Left lung (tissue), 10 donors: ENCODE measurements around the gene PRRT3. TPM values are rescaled to one million over a fixed set of nuclear protein-coding genes. Genes with fewer than 3 reads are reported as not detected.
A peak's percentile ranks its signal among the peaks of the same experiment; 100 is the strongest.

Source experiments
- ATAC-seq: fragments of 200-7000 bp; cut with Tn5 transposase; one replicate; pipeline ENCODE4 v1.9.1; 2020; ENCODE audit warnings: moderate library complexity
- DNase-seq, 4 donors: peaks; one replicate each; pipeline ENCODE4 v3.0.0-alpha.2; 2013 to 2020
- H3K27ac ChIP-seq, 2 donors: fragments of 200-600 bp; sonication (generic) in 1 of 2; one replicate each; pipeline versions ENCODE4 v1.5.0 to v1.8.0; 2020 to 2021
- H3K27me3 ChIP-seq, 2 donors: fragments of 200-600 bp; sonication (generic) in 1 of 2; one replicate each; pipeline versions ENCODE4 v1.5.0 to v1.8.0; 2020 to 2021
- H3K36me3 ChIP-seq, 2 donors: fragments of 200-600 bp; sonication (generic) in 1 of 2; one replicate each; pipeline versions ENCODE4 v1.5.0 to v1.8.0; 2020 to 2021
- H3K4me1 ChIP-seq, 2 donors: fragments of 200-600 bp; one replicate each; pipeline ENCODE4 v1.8.0; 2021
- H3K4me3 ChIP-seq, 2 donors: fragments of 200-600 bp; sonication (generic) in 1 of 2; one replicate each; pipeline versions ENCODE4 v1.5.0 to v1.8.0; 2020 to 2021; ENCODE audit warnings: mild to moderate bottlenecking in 1 of 2
- H3K9me3 ChIP-seq, 2 donors: fragments of 200-600 bp; sonication (generic) in 1 of 2; one replicate each; pipeline versions ENCODE4 v1.5.0 to v1.8.0; 2020 to 2021
- intact Hi-C, 2 donors: fragments of 100-400 bp; cut with DNase I; formaldehyde crosslinking; loops; one replicate each; pipeline versions ENCODE4 v1.11.2 to v1.14.2; 2022
- polyA plus RNA-seq, 6 donors: library from polyadenylated mRNA; unstranded; fragments of 120-200 nt; gene quantifications; one replicate each; pipeline ENCODE4 v1.2.1, GENCODE V29; 2013; ENCODE audit not compliant: insufficient read length in 6 of 6
- total RNA-seq, 2 donors: library from RNA; stranded (reverse); fragmentation: NEBNext Ultra II Directional; extraction: Animal tissue kit (Norgen Biotek cat#: 25700); gene quantifications; one replicate each; pipeline ENCODE4 v1.2.1, GENCODE V29; 2021
- TF ChIP-seq, protein P1 (sequence below), 2 donors: fragments of 200-600 bp; sonication (generic) in 1 of 2; IDR thresholded peaks; one replicate each; pipeline versions ENCODE4 v1.5.0 to v1.8.0; 2021; ENCODE audit warnings: antibody characterized with exemption in 2 of 2
- donor health status: DM: no; HTN: yes; CAD: no.
- donor health status: DM: no; HTN: no; CAD: no.

The PRRT3 gene
- total and polyA plus RNA-seq, 8 donors, result 1.8 to 4.6 (median 4.2) TPM

DNA sequence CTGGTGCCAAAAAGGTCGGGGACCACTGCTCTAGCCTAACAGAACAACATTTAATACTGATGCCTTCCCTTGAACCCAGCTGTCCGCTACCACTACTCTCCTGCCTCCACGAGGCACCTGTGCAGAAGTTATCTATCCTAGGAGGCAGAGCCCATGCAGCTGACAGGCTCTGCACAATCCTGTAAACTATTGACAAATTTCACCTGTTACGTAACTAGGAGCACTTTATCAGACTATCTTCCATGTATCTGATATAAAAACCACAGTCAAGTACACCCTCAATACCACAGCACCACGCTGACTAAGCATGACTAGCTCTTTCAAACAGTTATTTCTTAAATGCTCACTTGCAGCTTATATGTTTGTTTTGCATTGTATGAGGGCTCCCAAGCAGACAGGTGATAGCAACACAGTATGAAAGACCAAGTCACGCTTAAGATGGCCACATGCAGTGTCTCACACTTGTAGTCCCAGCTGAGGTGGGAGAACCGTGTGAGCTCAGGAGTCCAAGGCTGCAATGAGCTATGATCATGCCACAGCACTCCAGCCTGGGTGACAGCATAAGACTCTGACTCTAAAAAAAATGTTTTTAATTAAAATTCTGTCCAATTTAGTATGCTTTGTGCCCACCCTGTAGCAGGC lies 39.8 kb downstream of the PRRT3 start:
- TF ChIP-seq, protein P1, sequence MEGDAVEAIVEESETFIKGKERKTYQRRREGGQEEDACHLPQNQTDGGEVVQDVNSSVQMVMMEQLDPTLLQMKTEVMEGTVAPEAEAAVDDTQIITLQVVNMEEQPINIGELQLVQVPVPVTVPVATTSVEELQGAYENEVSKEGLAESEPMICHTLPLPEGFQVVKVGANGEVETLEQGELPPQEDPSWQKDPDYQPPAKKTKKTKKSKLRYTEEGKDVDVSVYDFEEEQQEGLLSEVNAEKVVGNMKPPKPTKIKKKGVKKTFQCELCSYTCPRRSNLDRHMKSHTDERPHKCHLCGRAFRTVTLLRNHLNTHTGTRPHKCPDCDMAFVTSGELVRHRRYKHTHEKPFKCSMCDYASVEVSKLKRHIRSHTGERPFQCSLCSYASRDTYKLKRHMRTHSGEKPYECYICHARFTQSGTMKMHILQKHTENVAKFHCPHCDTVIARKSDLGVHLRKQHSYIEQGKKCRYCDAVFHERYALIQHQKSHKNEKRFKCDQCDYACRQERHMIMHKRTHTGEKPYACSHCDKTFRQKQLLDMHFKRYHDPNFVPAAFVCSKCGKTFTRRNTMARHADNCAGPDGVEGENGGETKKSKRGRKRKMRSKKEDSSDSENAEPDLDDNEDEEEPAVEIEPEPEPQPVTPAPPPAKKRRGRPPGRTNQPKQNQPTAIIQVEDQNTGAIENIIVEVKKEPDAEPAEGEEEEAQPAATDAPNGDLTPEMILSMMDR (IDR thresholded peaks at IDR 0.05), result no peak
- H3K9me3 ChIP-seq, result no peaks in the 10 kb centered on the region
- no peak for DNase-seq
- peaks cover 9 to 51% of the 10 kb centered on the region in 2 donors for H3K4me1 ChIP-seq
- H3K27ac ChIP-seq, result no peak overlapping the region
- no peak overlapping the region for H3K4me3 ChIP-seq
- ATAC-seq, result no peak
- H3K36me3 ChIP-seq, result no peaks in the 10 kb centered on the region
- intact Hi-C loops, result no loop called here
- H3K27me3 ChIP-seq, result no peaks in the 10 kb centered on the region

DNA sequence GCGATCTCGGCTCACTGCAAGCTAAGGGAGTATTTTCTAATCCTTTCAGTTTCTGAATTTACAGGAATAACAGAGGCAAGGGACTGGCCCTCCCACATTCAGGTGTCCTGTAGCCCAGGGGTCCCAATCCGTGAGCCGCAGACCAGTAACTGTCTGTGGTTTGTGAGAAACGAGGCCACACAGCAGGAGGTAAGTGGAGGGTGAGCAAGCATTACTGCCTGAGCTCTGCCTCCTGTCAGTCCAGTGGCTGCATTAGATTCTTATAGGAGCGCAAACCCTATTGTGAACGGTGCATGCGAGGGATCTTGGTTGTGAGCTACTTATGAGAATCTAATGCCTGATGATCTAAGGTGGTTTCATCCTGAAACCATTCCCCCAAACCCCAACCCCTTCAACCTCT lies 40.3 kb downstream of the PRRT3 start:
- Histone ChIP-seq H3K27me3 (no peaks in the 10 kb centered on the region), H3K36me3 (no peaks in the 10 kb centered on the region), H3K9me3 (no peaks in the 10 kb centered on the region), H3K4me1 (peaks cover 6 to 45% of the 10 kb centered on the region in 2 donors), H3K4me3 (no peak overlapping the region), H3K27ac (no peak overlapping the region)
- no peak for ATAC-seq
- intact Hi-C loops, result no loop called here
- TF ChIP-seq, protein P1 (IDR thresholded peaks at IDR 0.05), result no peak
- no peak for DNase-seq

DNA sequence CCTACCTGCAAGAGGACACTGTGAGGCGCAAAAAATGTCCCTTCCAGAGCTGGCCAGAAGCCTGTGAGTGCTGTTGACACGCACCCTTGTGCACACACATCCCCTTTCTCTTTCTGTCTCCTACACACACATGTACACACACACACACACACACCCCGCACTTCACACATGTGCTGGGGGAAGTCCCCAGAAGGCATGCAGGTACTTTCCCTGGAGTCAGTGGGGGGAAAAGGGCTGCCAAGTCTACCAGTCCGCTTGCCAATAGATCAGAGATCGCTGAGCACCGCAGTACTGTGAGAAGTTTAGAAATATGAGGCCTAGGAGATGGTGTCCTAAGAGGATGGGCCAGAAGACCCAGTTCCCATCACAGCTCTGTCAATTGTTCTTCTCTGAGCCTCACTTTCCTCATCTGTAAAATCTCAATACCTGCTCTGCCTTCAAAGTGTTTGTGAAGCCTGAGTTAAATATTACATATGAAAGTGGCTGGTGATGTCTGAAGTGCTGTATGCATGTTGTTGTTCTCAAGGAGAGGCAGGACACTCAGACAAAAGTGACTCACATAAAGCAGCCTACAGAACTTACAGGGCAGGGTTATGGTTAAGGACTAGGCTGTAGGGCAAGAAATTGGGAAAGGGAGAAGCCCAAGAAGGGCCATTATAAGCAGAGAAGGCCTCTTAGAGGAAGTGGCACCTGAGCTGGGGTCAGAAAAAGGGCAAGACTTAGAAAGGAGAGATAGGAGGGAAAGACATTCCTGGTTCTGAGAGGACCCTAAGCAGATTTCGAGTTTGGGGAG lies 42.8 kb downstream of the PRRT3 start:
- Histone ChIP-seq H3K9me3 (no peaks in the 10 kb centered on the region), H3K36me3 (no peaks in the 10 kb centered on the region), H3K27me3 (no peaks in the 10 kb centered on the region), H3K4me3 (no peak overlapping the region), H3K27ac (peak overlapping the region in 1 of 2 donors; percentile 7), H3K4me1 (peaks cover 0 to 21% of the 10 kb centered on the region in 2 donors)
- DNase-seq (peak in 1 of 4 donors; percentile 48), ATAC-seq (peak; percentile 91)
- TF ChIP-seq, protein P1 (IDR thresholded peaks at IDR 0.05), result no peak
- intact Hi-C loops, result no loop called here

DNA sequence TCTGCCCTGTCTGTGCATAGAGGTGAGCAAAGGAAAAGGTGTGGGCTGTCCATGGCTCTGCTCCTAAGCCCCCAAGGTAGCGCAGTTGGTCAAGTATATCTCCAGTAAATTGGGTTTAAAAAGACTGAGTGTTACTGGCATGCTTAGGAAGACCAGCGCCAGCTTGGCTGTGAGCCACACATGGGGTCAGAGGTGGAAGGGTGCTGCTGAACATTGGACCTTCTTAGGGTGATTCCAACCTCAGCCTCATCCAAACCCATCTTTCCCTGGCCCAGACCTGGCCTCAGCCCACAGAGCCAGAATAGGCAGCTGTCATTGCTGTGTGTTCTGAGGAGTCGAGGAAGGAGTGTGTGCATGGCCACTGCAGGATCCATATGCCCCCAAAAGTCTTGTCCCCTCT lies 43.9 kb downstream of the PRRT3 start:
- no peak for ATAC-seq
- TF ChIP-seq, protein P1 (IDR thresholded peaks at IDR 0.05), result no peak
- Histone ChIP-seq H3K4me1 (peaks cover 0 to 22% of the 10 kb centered on the region in 2 donors), H3K4me3 (no peak overlapping the region), H3K9me3 (no peaks in the 10 kb centered on the region), H3K36me3 (no peaks in the 10 kb centered on the region), H3K27ac (no peak overlapping the region), H3K27me3 (no peaks in the 10 kb centered on the region)
- no peak for DNase-seq
- intact Hi-C loops, result no loop called here

DNA sequence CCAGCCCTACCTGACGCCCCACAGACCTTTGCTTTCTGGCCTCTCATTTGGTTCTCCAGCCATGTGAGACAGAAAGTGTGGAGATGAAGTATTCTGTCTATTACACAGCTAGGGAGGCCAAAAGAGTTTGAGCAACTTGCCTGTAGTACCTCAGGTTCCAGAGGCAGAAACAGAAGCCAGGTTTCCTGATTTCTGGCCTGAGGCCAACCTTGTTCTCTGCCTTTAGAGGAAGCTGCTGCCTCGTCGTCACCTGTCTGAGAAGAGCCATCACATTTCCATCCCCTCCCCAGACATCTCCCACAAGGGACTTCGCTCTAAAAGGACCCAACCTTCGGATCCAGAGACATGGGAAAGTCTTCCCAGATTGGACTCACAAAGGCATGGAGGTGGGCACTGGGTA lies 45.7 kb downstream of the PRRT3 start:
- Histone ChIP-seq H3K36me3 (no peaks in the 10 kb centered on the region), H3K27ac (no peak overlapping the region), H3K4me3 (no peak overlapping the region), H3K9me3 (no peaks in the 10 kb centered on the region), H3K27me3 (no peaks in the 10 kb centered on the region), H3K4me1 (peaks cover 0 to 24% of the 10 kb centered on the region in 2 donors)
- intact Hi-C loops, result no loop called here
- TF ChIP-seq, protein P1 (IDR thresholded peaks at IDR 0.05), result no peak
- ATAC-seq (no peak), DNase-seq (no peak)
